SK-N-SH (cell line): ENCODE data around the gene DSCAML1. TPM values are rescaled to one million over a fixed set of nuclear protein-coding genes. Genes with fewer than 3 reads are reported as not detected.

Experiments used
- CTCF ChIA-PET: fragments of 300-600, 350-600 bp; formaldehyde crosslinking; extraction: SDS; loops from one replicate; lab custom pipeline; 2021; lab: Yijun Ruan, JAX
- POLR2A ChIA-PET: fragments of 350-600 bp; sonication (Branson Sonifier 250); formaldehyde crosslinking; extraction: SDS; loops from one replicate; lab custom pipeline; 2020; ENCODE audit warnings: antibody characterized with exemption, inconsistent platforms; lab: Yijun Ruan, JAX
- DNase-seq: peaks from one replicate; pipeline ENCODE4 v3.0.0; 2012
- H2AFZ ChIP-seq: fragments of 200-600 bp; sonication (generic); 2 replicates; pipeline ENCODE4 v1.8.1; 2016; ENCODE audit warnings: antibody characterized with exemption, mild to moderate bottlenecking, low read depth
- H3F3A ChIP-seq: fragments of 200-600 bp; sonication (generic); replicated peaks from 2 replicates; pipeline ENCODE3; 2016; ENCODE audit warnings: antibody characterized with exemption, mild to moderate bottlenecking; ENCODE audit not compliant: insufficient read depth
- H3K27ac ChIP-seq, 2 experiments: fragments of 200-500 bp in 1 of 2; fragments of 200-600 bp in 1 of 2; sonication (Bioruptor generic) in 1 of 2; sonication (generic), shearing (Covaris generic) in 1 of 2; 2 replicates each; pipeline versions ENCODE4 v1.5.1 to v1.6.1; 2014 to 2016; ENCODE audit warnings: low read depth in 2 of 2, inconsistent platforms in 1 of 2, low read length in 1 of 2, mild to moderate bottlenecking in 1 of 2, mixed read lengths in 1 of 2
- H3K27me3 ChIP-seq: fragments of 200-600 bp; sonication (generic), shearing (Covaris generic); 2 replicates; pipeline ENCODE4 v1.6.1; 2016; ENCODE audit warnings: mixed run types; ENCODE audit not compliant: insufficient read depth
- H3K36me3 ChIP-seq, 2 experiments: fragments of 200-500 bp in 1 of 2; fragments of 200-600 bp in 1 of 2; sonication (Bioruptor generic) in 1 of 2; sonication (generic) in 1 of 2; replicated peaks in 1 of 2; 2 replicates each; pipeline versions ENCODE3 to v1.5.1; 2014 to 2016; ENCODE audit warnings: low read length in 1 of 2, mild to moderate bottlenecking in 1 of 2; ENCODE audit not compliant: insufficient read depth in 2 of 2, control insufficient read depth in 1 of 2
- H3K4me1 ChIP-seq, 2 experiments: fragments of 200-500 bp in 1 of 2; fragments of 200-600 bp in 1 of 2; sonication (Bioruptor generic) in 1 of 2; sonication (generic), shearing (Covaris generic) in 1 of 2; 2 replicates each; pipeline versions ENCODE4 v1.5.1 to v1.6.1; 2014 to 2016; ENCODE audit warnings: low read depth in 1 of 2, low read length in 1 of 2, mixed run types in 1 of 2; ENCODE audit not compliant: insufficient read depth in 2 of 2, control insufficient read depth in 1 of 2
- H3K4me2 ChIP-seq: fragments of 200-600 bp; sonication (generic), shearing (Covaris generic); 2 replicates; pipeline ENCODE4 v1.6.1; 2017; ENCODE audit warnings: mixed run types
- H3K4me3 ChIP-seq, 2 experiments: fragments of 200-500 bp in 1 of 2; fragments of 200-600 bp in 1 of 2; sonication (Bioruptor generic) in 1 of 2; sonication (generic), shearing (Covaris generic) in 1 of 2; 2 replicates each; pipeline versions ENCODE4 v1.5.1 to v1.8.1; 2014 to 2016; ENCODE audit warnings: low read depth in 2 of 2, inconsistent platforms in 1 of 2, low read length in 1 of 2, mild to moderate bottlenecking in 1 of 2, mixed read lengths in 1 of 2, moderate library complexity in 1 of 2
- H3K79me2 ChIP-seq: fragments of 200-600 bp; sonication (generic); 2 replicates; pipeline ENCODE4 v1.8.1; 2017; ENCODE audit warnings: mild to moderate bottlenecking; ENCODE audit not compliant: insufficient read depth
- H3K9ac ChIP-seq: fragments of 200-600 bp; sonication (generic); 2 replicates; pipeline ENCODE4 v1.6.1; 2017; ENCODE audit warnings: mixed run types
- H3K9me2 ChIP-seq: fragments of 200-600 bp; sonication (generic); 2 replicates; pipeline ENCODE4 v1.6.1; 2017; ENCODE audit warnings: mixed run types
- H3K9me3 ChIP-seq: fragments of 200-600 bp; sonication (generic); 2 replicates; pipeline ENCODE4 v1.6.1; 2017; ENCODE audit warnings: mixed run types, mild to moderate bottlenecking, moderate library complexity
- H4K20me1 ChIP-seq: fragments of 200-600 bp; sonication (generic); 2 replicates; pipeline ENCODE4 v1.6.1; 2017; ENCODE audit warnings: mild to moderate bottlenecking, mixed run types; ENCODE audit not compliant: insufficient read depth
- CHD2 ChIP-seq: fragments of 150-350 bp; IDR thresholded peaks from 2 replicates; pipeline ENCODE4 v1.6.1; 2018; ENCODE audit warnings: low read length; ENCODE audit not compliant: partially characterized antibody
- CTCF ChIP-seq: fragments of 200-600 bp; sonication (generic); IDR thresholded peaks from 2 replicates; pipeline ENCODE4 v1.6.1; 2017; ENCODE audit warnings: antibody characterized with exemption, mild to moderate bottlenecking, moderate library complexity
- FOXM1 ChIP-seq: IDR thresholded peaks from 2 replicates; pipeline ENCODE4 v1.4.0; 2012; ENCODE audit warnings: low read depth, mild to moderate bottlenecking
- NRF1 ChIP-seq: IDR thresholded peaks from 2 replicates; pipeline ENCODE4 v1.6.1; 2012; ENCODE audit warnings: low read depth, mild to moderate bottlenecking, low read length
- RAD21 ChIP-seq: IDR thresholded peaks from 2 replicates; pipeline ENCODE4 v1.6.1; 2012; ENCODE audit warnings: mild to moderate bottlenecking, low read length
- RCOR1 ChIP-seq: fragments of 150-350 bp; IDR thresholded peaks from 2 replicates; pipeline ENCODE4 v1.6.1; 2017; ENCODE audit warnings: antibody characterized with exemption, low read length
- REST ChIP-seq: IDR thresholded peaks from 2 replicates; pipeline ENCODE4 v1.6.1; 2012; ENCODE audit warnings: mild to moderate bottlenecking, low read depth, low read length, moderate library complexity
- RFX5 ChIP-seq: IDR thresholded peaks from 2 replicates; pipeline ENCODE4 v1.6.1; 2012; ENCODE audit warnings: mild to moderate bottlenecking, improper control_type of control experiment, low read length
- RXRA ChIP-seq: IDR thresholded peaks from 2 replicates; pipeline ENCODE4 v1.4.0; 2012; ENCODE audit warnings: low read depth, mild to moderate bottlenecking, borderline replicate concordance
- SIN3A ChIP-seq: IDR thresholded peaks from 2 replicates; pipeline ENCODE4 v1.6.1; 2012; ENCODE audit warnings: low read depth, mild to moderate bottlenecking, low read length, moderate library complexity, borderline replicate concordance
- TCF12 ChIP-seq: IDR thresholded peaks from 2 replicates; pipeline ENCODE4 v1.4.0; 2012
- TEAD4 ChIP-seq: IDR thresholded peaks from 2 replicates; pipeline ENCODE4 v1.4.0; 2012; ENCODE audit warnings: mild to moderate bottlenecking, borderline replicate concordance; ENCODE audit not compliant: insufficient read depth
- WGBS: methylation state at CpG from one replicate; pipeline ENCODE4 v1.1.6; 2017; ENCODE audit warnings: low lambda C conversion rate; 5-methylcytosine and 5-hydroxymethylcytosine counted together
- polyA plus RNA-seq, 3 experiments: library from polyadenylated mRNA; depleted of rRNA; stranded (reverse); fragments of >200 nt; gene quantifications; 2 replicates each; pipeline ENCODE4 v1.2.3, GENCODE V29; 2012
- TF ChIP-seq, protein P1 (sequence below): fragments of 150-350 bp; IDR thresholded peaks from 2 replicates; pipeline ENCODE4 v1.6.1; 2017; ENCODE audit warnings: antibody characterized with exemption, low read length, low read depth, borderline replicate concordance

Gene DSCAML1
- polyA plus RNA-seq, 1 of the 3 experiments (the other 2 are of a cell fraction), result not detected

DNA sequence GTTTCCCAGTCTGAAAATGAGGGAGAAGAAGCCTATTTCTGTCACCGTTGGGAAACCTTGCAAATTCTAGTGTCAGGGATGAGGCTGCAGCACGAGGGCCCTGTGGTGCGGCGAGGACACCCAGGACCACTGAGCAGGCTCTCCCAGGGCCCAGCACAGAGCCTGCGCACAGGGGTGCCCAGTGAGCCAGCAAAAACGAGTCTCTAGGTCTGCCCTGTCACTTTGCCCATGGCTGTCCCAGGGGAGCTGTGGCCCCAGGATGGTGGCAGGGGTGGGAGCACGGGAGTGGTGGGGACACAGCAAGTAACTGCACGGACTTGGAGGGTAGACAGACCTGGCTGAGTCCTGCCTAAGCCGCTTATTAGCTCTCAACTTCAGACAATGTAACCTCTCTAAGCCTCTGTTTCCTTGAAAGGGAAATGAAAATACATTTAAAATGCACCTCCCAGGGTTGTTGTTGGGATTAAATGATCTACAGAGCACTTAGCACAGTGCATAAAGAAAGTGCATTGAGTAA, 44.2 kb downstream of the DSCAML1 start (continued):
- no peak for TF ChIP-seq CTCF
- TF ChIP-seq TCF12, result no peak

DNA sequence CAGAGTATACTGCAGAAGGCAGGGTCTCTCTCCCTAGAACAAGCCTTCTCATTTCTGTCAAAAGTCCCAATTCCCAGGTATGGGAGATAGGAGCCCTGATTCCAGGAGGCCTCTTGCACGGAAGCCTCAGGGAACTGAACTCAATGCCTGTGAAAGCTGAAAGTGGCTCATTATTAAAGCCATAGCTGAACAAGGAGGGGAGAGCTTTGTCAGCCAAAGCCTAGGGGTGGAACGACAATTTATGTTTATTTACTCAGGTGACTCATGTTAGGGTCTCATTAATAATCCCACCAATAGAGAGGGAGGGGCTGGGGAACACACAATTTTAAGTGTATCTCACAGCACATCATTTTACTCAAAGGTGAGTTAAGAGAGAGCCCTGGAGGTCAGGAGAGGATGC, 44.9 kb downstream of the DSCAML1 start:
- no peak for DNase-seq
- Histone ChIP-seq H3K9me3 (no peaks in the 10 kb centered on the region), H2AFZ (no peak overlapping the region), H4K20me1 (no peaks in the 10 kb centered on the region), H3K9me2 (no peaks in the 10 kb centered on the region)
- TF ChIP-seq RAD21 (no peak), CHD2 (no peak), CTCF (no peak), SIN3A (no peak), RXRA (no peak)
- TF ChIP-seq, protein P1, sequence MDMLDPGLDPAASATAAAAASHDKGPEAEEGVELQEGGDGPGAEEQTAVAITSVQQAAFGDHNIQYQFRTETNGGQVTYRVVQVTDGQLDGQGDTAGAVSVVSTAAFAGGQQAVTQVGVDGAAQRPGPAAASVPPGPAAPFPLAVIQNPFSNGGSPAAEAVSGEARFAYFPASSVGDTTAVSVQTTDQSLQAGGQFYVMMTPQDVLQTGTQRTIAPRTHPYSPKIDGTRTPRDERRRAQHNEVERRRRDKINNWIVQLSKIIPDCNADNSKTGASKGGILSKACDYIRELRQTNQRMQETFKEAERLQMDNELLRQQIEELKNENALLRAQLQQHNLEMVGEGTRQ, result no peak
- TF ChIP-seq, all 33 proteins: peak for 0
- WGBS, result 47% methylated on average over 2 of the region's 2 CpGs
- Histone ChIP-seq H3K4me3 (no peak overlapping the region), H3K79me2 (no peaks in the 10 kb centered on the region), H3K36me3 (no peaks in the 10 kb centered on the region), H3K27ac (no peak overlapping the region), H3K4me2 (no peak overlapping the region), H3K9ac (no peak overlapping the region), H3K27me3 (peaks cover 9% of the 10 kb centered on the region), H3F3A (no peaks in the 10 kb centered on the region), H3K4me1 (peaks cover 0 to 3% of the 10 kb centered on the region in 2 experiments; a peak in 1 of 4 replicates)
- CTCF ChIA-PET, result interaction anchor here (1.2 to 1.6 kb wide), 4 partner anchors 12 to 309 kb away, joined by 3 to 7 read pairs (median 4); no protein-coding TSS in a partner anchor
- POLR2A ChIA-PET, result no interaction called here

DNA sequence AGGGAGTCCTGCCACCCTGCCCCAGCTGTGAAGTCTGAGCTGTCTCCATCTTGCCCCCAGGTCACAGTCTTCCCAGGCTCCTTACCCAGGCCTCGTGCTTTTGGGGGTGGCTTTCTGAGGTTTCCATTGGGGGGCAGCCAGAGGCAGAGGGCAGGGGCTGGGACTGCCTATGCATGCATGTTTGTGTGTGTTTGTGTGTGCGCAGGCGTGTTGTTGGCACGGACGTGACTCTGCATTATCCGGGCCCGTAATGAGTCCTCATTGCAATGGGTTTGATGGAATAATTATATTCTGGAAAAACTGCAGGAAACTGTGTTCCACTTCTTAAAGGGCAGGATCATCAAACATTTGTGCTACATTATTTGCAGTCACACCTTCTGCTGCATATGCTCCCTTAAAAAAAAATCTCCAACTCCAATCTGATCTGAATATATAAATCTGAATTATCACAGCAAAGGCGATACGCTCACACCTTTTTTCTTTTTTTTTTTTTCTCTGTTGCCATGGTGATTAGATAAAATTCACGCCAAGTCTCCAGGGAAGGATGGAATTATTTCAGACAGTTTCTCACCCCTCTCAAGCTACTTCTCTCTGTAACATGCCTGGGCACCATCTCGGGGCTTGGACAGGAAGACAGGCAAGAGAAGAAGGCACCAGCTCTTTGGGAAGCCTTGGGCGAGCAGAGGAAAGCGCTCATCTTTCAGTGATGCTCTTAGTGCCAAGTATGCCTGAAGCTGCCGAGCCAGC, 45.9 kb downstream of the DSCAML1 start:
- POLR2A ChIA-PET, result no interaction called here
- CTCF ChIA-PET, result interaction anchor here (1.2 to 1.6 kb wide), 4 partner anchors 11 to 308 kb away, joined by 3 to 7 read pairs (median 4); no protein-coding TSS in a partner anchor
- TF ChIP-seq REST (no peak), FOXM1 (no peak), SIN3A (no peak), NRF1 (no peak), RFX5 (no peak), TEAD4 (no peak), RCOR1 (no peak)
- TF ChIP-seq, protein P1, result no peak

More for the DNA sequence above, 45.9 kb downstream of the DSCAML1 start:
- Histone ChIP-seq H3K27me3 (peaks cover 4% of the 10 kb centered on the region), H2AFZ (no peak overlapping the region), H3K9ac (no peak overlapping the region), H4K20me1 (no peaks in the 10 kb centered on the region), H3K36me3 (no peaks in the 10 kb centered on the region), H3K27ac (no peak overlapping the region), H3K4me2 (no peak overlapping the region), H3K9me2 (no peaks in the 10 kb centered on the region), H3K9me3 (no peaks in the 10 kb centered on the region), H3K4me1 (peaks cover 0 to 3% of the 10 kb centered on the region in 2 experiments; a peak in 1 of 4 replicates), H3K79me2 (no peaks in the 10 kb centered on the region), H3F3A (no peaks in the 10 kb centered on the region), H3K4me3 (no peak overlapping the region)
- DNase-seq, result no peak
- 75% methylated on average over 13 of the region's 14 CpGs for WGBS
